Thymus (tissue), 11 donors: ENCODE data around the gene PRX. TPM values are rescaled to one million over a fixed set of nuclear protein-coding genes. Genes with fewer than 3 reads are reported as not detected.
"Not testable (repeated sequence)": the region's sequence is repeated elsewhere in the genome, so short reads cannot be mapped to it uniquely, and the experiment has no call there.

Experiments used
- DNase-seq, 9 donors: peaks; one replicate each; pipeline ENCODE4 v3.0.0-alpha.2; 2013; ENCODE audit warnings: low spot score in 9 of 9, low read depth in 6 of 9, missing footprints in 1 of 9
- H3K27ac ChIP-seq, 2 donors: one replicate each; pipeline ENCODE4 v1.5.1; 2013; ENCODE audit warnings: control low read depth in 1 of 2, low read depth in 1 of 2, low read length in 1 of 2, mild to moderate bottlenecking in 1 of 2, moderate library complexity in 1 of 2
- H3K27me3 ChIP-seq, 2 donors: one replicate each; pipeline ENCODE4 v1.5.1; 2013; ENCODE audit warnings: low read length in 1 of 2; ENCODE audit not compliant: control insufficient read depth in 2 of 2, insufficient read depth in 1 of 2
- H3K36me3 ChIP-seq, 2 donors: one replicate each; pipeline ENCODE4 v1.5.1; 2013; ENCODE audit warnings: low read length in 1 of 2, mild to moderate bottlenecking in 1 of 2, moderate library complexity in 1 of 2; ENCODE audit not compliant: control insufficient read depth in 2 of 2, insufficient read depth in 2 of 2
- H3K4me1 ChIP-seq, 2 donors: one replicate each; pipeline ENCODE4 v1.5.1; 2013; ENCODE audit warnings: low read length in 2 of 2; ENCODE audit not compliant: control insufficient read depth in 2 of 2, insufficient read depth in 2 of 2
- H3K4me3 ChIP-seq, 2 donors: one replicate each; pipeline ENCODE4 v1.5.1; 2013; ENCODE audit warnings: low read length in 2 of 2, control low read depth in 1 of 2, mild to moderate bottlenecking in 1 of 2
- H3K9me3 ChIP-seq, 2 donors: one replicate each; pipeline ENCODE4 v1.5.1; 2013; ENCODE audit warnings: low read length in 1 of 2, mild to moderate bottlenecking in 1 of 2; ENCODE audit not compliant: control insufficient read depth in 2 of 2, insufficient read depth in 1 of 2
- WGBS: extraction: QIAGEN DNeasy Blood & Tissue Kit; methylation state at CpG from one replicate; pipeline ENCODE4 v1.1.7; 2013; 5-methylcytosine and 5-hydroxymethylcytosine counted together
- polyA plus RNA-seq: library from polyadenylated mRNA; stranded (reverse); fragments of 200-250 nt; gene quantifications from one replicate; pipeline ENCODE4 v1.2.3, GENCODE V29; 2013
- total RNA-seq: library from RNA; stranded (reverse); fragments of 120-200 nt; gene quantifications from one replicate; pipeline ENCODE4 v1.2.4, GENCODE V29; 2013
- donor health status: healthy.

Gene PRX
- total and polyA plus RNA-seq, 2 donors: 1.0 to 1.7 TPM

GRCh38 chr19:40377876-40378385, 35.2 kb downstream of the PRX start:
- Histone ChIP-seq H3K9me3 (no peaks in the 10 kb centered on the region), H3K4me1 (no peaks in the 10 kb centered on the region), H3K36me3 (peaks cover 9 to 22% of the 10 kb centered on the region in 2 donors), H3K4me3 (no peak overlapping the region), H3K27ac (no peak overlapping the region), H3K27me3 (no peaks in the 10 kb centered on the region)
- no peak for DNase-seq
- 96% methylated on average over 25 of the region's 25 CpGs for WGBS

GRCh38 chr19:40376286-40376862, 36.8 kb downstream of the PRX start:
- Histone ChIP-seq H3K36me3 (peaks cover 13 to 34% of the 10 kb centered on the region in 2 donors), H3K4me3 (no peak overlapping the region), H3K4me1 (no peaks in the 10 kb centered on the region), H3K27ac (no peak overlapping the region), H3K9me3 (no peaks in the 10 kb centered on the region), H3K27me3 (no peaks in the 10 kb centered on the region)
- 97% methylated on average over 17 of the region's 17 CpGs for WGBS
- no peak for DNase-seq

GRCh38 chr19:40374084-40374483, 39.1 kb downstream of the PRX start:
- DNase-seq: no peak
- H3K4me1 ChIP-seq: no peaks in the 10 kb centered on the region
- no peaks in the 10 kb centered on the region for H3K27me3 ChIP-seq
- WGBS: 97% methylated on average over 7 of the region's 7 CpGs
- H3K27ac ChIP-seq: no peak overlapping the region
- no peak overlapping the region for H3K4me3 ChIP-seq
- no peaks in the 10 kb centered on the region for H3K9me3 ChIP-seq
- H3K36me3 ChIP-seq: peaks cover 21 to 41% of the 10 kb centered on the region in 2 donors

- 99% methylated on average over 5 of the region's 5 CpGs for WGBS
Measured at GRCh38 chr19:40371802-40372122, 41.4 kb downstream of the PRX start.

GRCh38 chr19:40370997-40371801, 42.0 kb downstream of the PRX start:
- no peaks in the 10 kb centered on the region for H3K27me3 ChIP-seq
- no peak for DNase-seq

More at GRCh38 chr19:40371802-40372122, 41.4 kb downstream of the PRX start:
- Histone ChIP-seq H3K36me3 (peaks cover 20 to 34% of the 10 kb centered on the region in 2 donors), H3K27me3 (no peaks in the 10 kb centered on the region), H3K4me1 (no peaks in the 10 kb centered on the region), H3K4me3 (no peak overlapping the region), H3K27ac (no peak overlapping the region), H3K9me3 (no peaks in the 10 kb centered on the region)
- no peak for DNase-seq

GRCh38 chr19:40370253-40370652, 42.9 kb downstream of the PRX start:
- DNase-seq, H3K4me3 ChIP-seq, H3K27ac ChIP-seq, H3K9me3 ChIP-seq, H3K4me1 ChIP-seq, H3K27me3 ChIP-seq: not testable (repeated sequence)
- 97% methylated on average over 3 of the region's 3 CpGs for WGBS
- peaks cover 20 to 37% of the 10 kb centered on the region in 2 donors for H3K36me3 ChIP-seq

More at GRCh38 chr19:40370997-40371801, 42.0 kb downstream of the PRX start:
- H3K4me1 ChIP-seq: peaks cover 0 to 1% of the 10 kb centered on the region in 2 donors
- H3K4me3 ChIP-seq: no peak overlapping the region
- 95% methylated on average over 7 of the region's 7 CpGs for WGBS
- no peaks in the 10 kb centered on the region for H3K9me3 ChIP-seq
- H3K27ac ChIP-seq: no peak overlapping the region
- H3K36me3 ChIP-seq: peaks cover 20 to 37% of the 10 kb centered on the region in 2 donors

GRCh38 chr19:40369797-40370196, 43.4 kb downstream of the PRX start:
- DNase-seq: no peak
- Histone ChIP-seq H3K36me3 (peaks cover 20 to 37% of the 10 kb centered on the region in 2 donors), H3K27ac (no peak overlapping the region), H3K4me3 (no peak overlapping the region), H3K4me1 (peaks cover 0 to 13% of the 10 kb centered on the region in 2 donors), H3K27me3 (no peaks in the 10 kb centered on the region), H3K9me3 (no peaks in the 10 kb centered on the region)
- 98% methylated on average over 12 of the region's 12 CpGs for WGBS

- H3K4me3 ChIP-seq: no peak overlapping the region
- WGBS: 96% methylated on average over 16 of the region's 16 CpGs
- no peaks in the 10 kb centered on the region for H3K9me3 ChIP-seq
- H3K36me3 ChIP-seq: peaks cover 12 to 29% of the 10 kb centered on the region in 2 donors
- no peak overlapping the region for H3K27ac ChIP-seq
- H3K27me3 ChIP-seq: no peaks in the 10 kb centered on the region
- H3K4me1 ChIP-seq: peaks cover 0 to 14% of the 10 kb centered on the region in 2 donors
- DNase-seq: no peak
Measured at GRCh38 chr19:40367577-40368434, 45.4 kb downstream of the PRX start.
